MM.1S (cell line): Measurements from ENCODE around the gene UST.

Source experiments
- DNase-seq: peaks from one replicate; pipeline ENCODE4 v3.0.0-alpha.2; 2015
- H2AFZ ChIP-seq: fragments of 300-600 bp; sonication (generic); 2 replicates; pipeline ENCODE4 v1.6.0; 2016; ENCODE audit warnings: antibody characterized with exemption, low read length
- H3F3A ChIP-seq: fragments of 300-600 bp; sonication (generic); 2 replicates; pipeline ENCODE4 v1.6.1; 2016; ENCODE audit warnings: mild to moderate bottlenecking, antibody characterized with exemption, low read length, moderate library complexity, mixed read lengths; ENCODE audit not compliant: insufficient read depth
- H3K27ac ChIP-seq: fragments of 300-600 bp; sonication (generic); 2 replicates; pipeline ENCODE4 v1.5.1; 2016; ENCODE audit warnings: mild to moderate bottlenecking, low read length
- H3K27me3 ChIP-seq: fragments of 300-600 bp; sonication (generic); replicated peaks from 2 replicates; pipeline ENCODE4 v1.6.0; 2016; ENCODE audit warnings: low read length; ENCODE audit not compliant: insufficient read depth
- H3K36me3 ChIP-seq: fragments of 300-600 bp; sonication (generic); replicated peaks from 2 replicates; pipeline ENCODE4 v1.6.1; 2016; ENCODE audit warnings: mild to moderate bottlenecking, low read length, mixed read lengths; ENCODE audit not compliant: insufficient read depth
- H3K4me1 ChIP-seq: fragments of 300-600 bp; sonication (generic); 2 replicates; pipeline ENCODE4 v1.6.1; 2016; ENCODE audit warnings: low read length, mixed read lengths
- H3K4me2 ChIP-seq: fragments of 300-600 bp; sonication (generic); 2 replicates; pipeline ENCODE4 v1.6.0; 2016; ENCODE audit warnings: low read depth, low read length
- H3K4me3 ChIP-seq: fragments of 300-600 bp; sonication (generic); 2 replicates; pipeline ENCODE4 v1.5.1; 2016; ENCODE audit warnings: low read length, mixed read lengths
- H3K79me2 ChIP-seq: fragments of 300-600 bp; sonication (generic); 2 replicates; pipeline ENCODE4 v1.6.1; 2016; ENCODE audit warnings: mixed run types, low read length, mixed read lengths
- H3K9ac ChIP-seq: fragments of 300-600 bp; sonication (generic); 2 replicates; pipeline ENCODE4 v1.6.1; 2016; ENCODE audit warnings: low read length, mixed read lengths
- H3K9me2 ChIP-seq: fragments of 300-600 bp; sonication (generic); replicated peaks from 2 replicates; pipeline ENCODE4 v1.6.1; 2016; ENCODE audit warnings: mild to moderate bottlenecking, low read length, mixed read lengths; ENCODE audit not compliant: insufficient read depth
- H3K9me3 ChIP-seq: fragments of 300-600 bp; sonication (generic); replicated peaks from 2 replicates; pipeline ENCODE4 v1.6.1; 2016; ENCODE audit warnings: mild to moderate bottlenecking, low read length, mixed read lengths; ENCODE audit not compliant: insufficient read depth
- H4K20me1 ChIP-seq: fragments of 300-600 bp; sonication (generic); 2 replicates; pipeline ENCODE4 v1.6.1; 2016; ENCODE audit warnings: mild to moderate bottlenecking, low read length, moderate library complexity, mixed read lengths; ENCODE audit not compliant: insufficient read depth
- EZH2 ChIP-seq: fragments of 300-600 bp; sonication (generic); optimal IDR thresholded peaks from 2 replicates; pipeline ENCODE3; 2017; ENCODE audit warnings: low read depth, mild to moderate bottlenecking, antibody characterized with exemption, low read length, mixed read lengths
- EZH2phosphoT487 ChIP-seq: fragments of 300-600 bp; sonication (generic); IDR thresholded peaks from 2 replicates; pipeline ENCODE4 v1.6.1; 2018; ENCODE audit warnings: antibody characterized with exemption, low read length
- TF ChIP-seq, protein P1 (sequence below): fragments of 300-600 bp; sonication (generic); IDR thresholded peaks from 2 replicates; pipeline ENCODE4 v1.5.1; 2016; ENCODE audit warnings: antibody characterized with exemption, low read length, mixed read lengths

UST gene

DNA sequence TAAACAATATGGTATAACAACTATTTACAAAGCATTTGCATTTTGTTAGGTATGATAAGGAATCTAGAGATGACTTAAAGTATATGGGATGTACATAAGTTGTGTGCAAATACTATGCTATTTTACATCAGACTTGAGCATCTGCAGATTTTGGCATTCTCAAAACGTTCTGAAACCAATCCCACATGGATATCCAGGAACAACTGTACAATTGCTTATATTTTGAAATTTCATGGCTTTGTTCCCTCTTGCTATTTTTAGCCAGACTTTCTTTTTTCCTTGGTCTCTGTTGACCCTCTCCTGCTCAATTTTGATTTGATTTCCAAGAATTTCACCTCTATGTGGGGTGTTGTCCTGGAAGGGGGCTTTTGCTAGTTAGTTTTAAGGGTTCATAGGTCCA, 32.9 kb upstream of the UST start:
- no peak for DNase-seq
- Histone ChIP-seq H2AFZ (no peak overlapping the region), H3K36me3 (no peaks in the 10 kb centered on the region), H3K4me1 (no peaks in the 10 kb centered on the region), H3K4me2 (no peak overlapping the region), H4K20me1 (no peaks in the 10 kb centered on the region), H3F3A (no peaks in the 10 kb centered on the region), H3K4me3 (no peak overlapping the region), H3K9me2 (no peaks in the 10 kb centered on the region), H3K9ac (no peak overlapping the region), H3K27ac (no peak overlapping the region), H3K9me3 (no peaks in the 10 kb centered on the region), H3K27me3 (no peaks in the 10 kb centered on the region), H3K79me2 (no peaks in the 10 kb centered on the region)
- TF ChIP-seq EZH2: no peak

DNA sequence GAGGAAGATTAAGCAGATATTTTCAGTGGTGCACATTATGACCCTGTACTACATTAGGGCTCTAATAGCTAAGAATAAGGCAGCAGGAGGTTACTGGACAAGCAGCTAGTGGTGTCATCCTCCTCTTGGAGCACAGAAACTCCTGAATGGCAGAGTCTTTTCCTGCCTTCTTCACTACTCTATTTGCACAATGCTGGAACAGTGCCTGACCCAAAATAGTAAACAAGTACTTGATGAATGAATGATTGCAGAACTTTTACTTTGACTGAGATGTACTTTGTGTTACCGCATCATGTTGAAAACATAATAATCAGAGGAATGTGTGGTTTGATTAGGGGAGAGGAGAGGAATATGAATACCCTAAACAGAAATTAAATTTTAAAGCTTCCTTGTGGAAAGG, 30.0 kb upstream of the UST start:
- Histone ChIP-seq H3K9ac (no peak overlapping the region), H3K79me2 (no peaks in the 10 kb centered on the region), H3K4me3 (no peak overlapping the region), H3K36me3 (no peaks in the 10 kb centered on the region), H3K9me2 (no peaks in the 10 kb centered on the region), H3K27me3 (no peaks in the 10 kb centered on the region), H3K4me2 (no peak overlapping the region), H2AFZ (no peak overlapping the region), H3K4me1 (no peaks in the 10 kb centered on the region), H4K20me1 (no peaks in the 10 kb centered on the region), H3K9me3 (no peaks in the 10 kb centered on the region), H3K27ac (no peak overlapping the region), H3F3A (no peaks in the 10 kb centered on the region)
- TF ChIP-seq, protein P1, sequence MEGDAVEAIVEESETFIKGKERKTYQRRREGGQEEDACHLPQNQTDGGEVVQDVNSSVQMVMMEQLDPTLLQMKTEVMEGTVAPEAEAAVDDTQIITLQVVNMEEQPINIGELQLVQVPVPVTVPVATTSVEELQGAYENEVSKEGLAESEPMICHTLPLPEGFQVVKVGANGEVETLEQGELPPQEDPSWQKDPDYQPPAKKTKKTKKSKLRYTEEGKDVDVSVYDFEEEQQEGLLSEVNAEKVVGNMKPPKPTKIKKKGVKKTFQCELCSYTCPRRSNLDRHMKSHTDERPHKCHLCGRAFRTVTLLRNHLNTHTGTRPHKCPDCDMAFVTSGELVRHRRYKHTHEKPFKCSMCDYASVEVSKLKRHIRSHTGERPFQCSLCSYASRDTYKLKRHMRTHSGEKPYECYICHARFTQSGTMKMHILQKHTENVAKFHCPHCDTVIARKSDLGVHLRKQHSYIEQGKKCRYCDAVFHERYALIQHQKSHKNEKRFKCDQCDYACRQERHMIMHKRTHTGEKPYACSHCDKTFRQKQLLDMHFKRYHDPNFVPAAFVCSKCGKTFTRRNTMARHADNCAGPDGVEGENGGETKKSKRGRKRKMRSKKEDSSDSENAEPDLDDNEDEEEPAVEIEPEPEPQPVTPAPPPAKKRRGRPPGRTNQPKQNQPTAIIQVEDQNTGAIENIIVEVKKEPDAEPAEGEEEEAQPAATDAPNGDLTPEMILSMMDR: no peak
- no peak for TF ChIP-seq EZH2phosphoT487
- TF ChIP-seq EZH2: no peak
- DNase-seq: no peak

DNA sequence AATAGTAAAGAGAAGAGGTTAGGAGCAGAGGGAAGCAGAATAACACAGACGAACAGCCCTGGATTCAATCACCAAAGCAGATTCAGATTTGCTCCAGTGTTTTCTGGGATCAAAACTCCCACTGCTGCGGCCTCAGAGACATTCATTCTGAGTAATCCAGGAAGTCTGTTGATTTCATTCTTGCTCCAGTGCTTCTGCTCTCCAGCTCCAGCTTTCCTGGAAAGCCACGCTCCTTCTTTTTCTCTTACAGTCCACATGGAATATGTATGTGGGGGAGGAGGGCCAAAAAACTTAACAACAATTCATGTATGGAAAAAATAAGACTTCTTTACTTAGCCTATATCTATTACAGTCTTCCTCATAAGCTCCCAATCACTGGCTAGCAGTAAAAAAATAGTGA, 26.4 kb upstream of the UST start:
- Histone ChIP-seq H2AFZ (no peak overlapping the region), H3K9me2 (no peaks in the 10 kb centered on the region), H3K9me3 (no peaks in the 10 kb centered on the region), H3K4me3 (no peak overlapping the region), H3K79me2 (no peaks in the 10 kb centered on the region), H3K27ac (no peak overlapping the region), H3K4me1 (no peaks in the 10 kb centered on the region), H4K20me1 (no peaks in the 10 kb centered on the region), H3K9ac (no peak overlapping the region), H3K27me3 (no peaks in the 10 kb centered on the region), H3K4me2 (no peak overlapping the region), H3F3A (no peaks in the 10 kb centered on the region), H3K36me3 (no peaks in the 10 kb centered on the region)
- TF ChIP-seq EZH2: no peak
- no peak for TF ChIP-seq EZH2phosphoT487
- TF ChIP-seq, protein P1: no peak
- DNase-seq: no peak

DNA sequence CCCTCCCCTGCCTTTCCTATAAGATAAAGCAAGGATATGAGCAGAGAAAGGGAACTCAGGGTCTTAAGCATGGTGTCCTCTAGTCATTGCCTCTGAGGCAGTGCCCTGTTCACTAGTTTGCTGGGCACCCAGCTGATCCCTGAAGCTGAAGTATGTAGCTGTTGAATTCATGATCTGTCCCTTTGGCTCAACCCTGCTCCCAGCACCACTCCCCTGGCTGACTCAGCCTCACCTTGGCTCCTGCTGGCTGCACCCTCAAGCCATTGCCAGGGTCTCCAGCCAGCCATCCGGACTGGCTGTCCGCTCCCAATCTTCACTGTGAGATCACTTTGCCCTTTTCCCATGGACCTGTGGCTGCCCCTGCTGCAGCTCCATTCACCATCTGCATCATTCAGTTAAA, 25.9 kb upstream of the UST start:
- TF ChIP-seq EZH2: no peak
- no peak for TF ChIP-seq EZH2phosphoT487
- TF ChIP-seq, protein P1: no peak
- H3K4me3 ChIP-seq: no peak overlapping the region
- H3F3A ChIP-seq: no peaks in the 10 kb centered on the region
- H3K4me1 ChIP-seq: no peaks in the 10 kb centered on the region
- H3K27ac ChIP-seq: no peak overlapping the region
- DNase-seq: no peak
- H3K36me3 ChIP-seq: no peaks in the 10 kb centered on the region
- no peak overlapping the region for H3K9ac ChIP-seq
- H3K9me2 ChIP-seq: no peaks in the 10 kb centered on the region
- no peaks in the 10 kb centered on the region for H3K9me3 ChIP-seq
- H3K27me3 ChIP-seq: no peaks in the 10 kb centered on the region
- no peak overlapping the region for H3K4me2 ChIP-seq
- H2AFZ ChIP-seq: no peak overlapping the region
- H4K20me1 ChIP-seq: no peaks in the 10 kb centered on the region
- no peaks in the 10 kb centered on the region for H3K79me2 ChIP-seq
